ENCODE results near the gene MROH9.

Gene MROH9

GRCh38 chr1:171110621-171111326 is 175.4 kb downstream of the MROH9 start:
- DNase-seq (ENCODE audit: low read depth), result no peak
- no peak overlapping the region for H3K4me3 ChIP-seq (ENCODE audit: low read length)
- TF ChIP-seq, protein P1, sequence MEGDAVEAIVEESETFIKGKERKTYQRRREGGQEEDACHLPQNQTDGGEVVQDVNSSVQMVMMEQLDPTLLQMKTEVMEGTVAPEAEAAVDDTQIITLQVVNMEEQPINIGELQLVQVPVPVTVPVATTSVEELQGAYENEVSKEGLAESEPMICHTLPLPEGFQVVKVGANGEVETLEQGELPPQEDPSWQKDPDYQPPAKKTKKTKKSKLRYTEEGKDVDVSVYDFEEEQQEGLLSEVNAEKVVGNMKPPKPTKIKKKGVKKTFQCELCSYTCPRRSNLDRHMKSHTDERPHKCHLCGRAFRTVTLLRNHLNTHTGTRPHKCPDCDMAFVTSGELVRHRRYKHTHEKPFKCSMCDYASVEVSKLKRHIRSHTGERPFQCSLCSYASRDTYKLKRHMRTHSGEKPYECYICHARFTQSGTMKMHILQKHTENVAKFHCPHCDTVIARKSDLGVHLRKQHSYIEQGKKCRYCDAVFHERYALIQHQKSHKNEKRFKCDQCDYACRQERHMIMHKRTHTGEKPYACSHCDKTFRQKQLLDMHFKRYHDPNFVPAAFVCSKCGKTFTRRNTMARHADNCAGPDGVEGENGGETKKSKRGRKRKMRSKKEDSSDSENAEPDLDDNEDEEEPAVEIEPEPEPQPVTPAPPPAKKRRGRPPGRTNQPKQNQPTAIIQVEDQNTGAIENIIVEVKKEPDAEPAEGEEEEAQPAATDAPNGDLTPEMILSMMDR (IDR thresholded peaks at IDR 0.05; ENCODE audit: insufficient read depth, low read depth, low read length, missing control alignments), result no peak

GRCh38 chr1:171112119-171112518 is 176.8 kb downstream of the MROH9 start:
- TF ChIP-seq, protein P1 (IDR thresholded peaks at IDR 0.05; ENCODE audit: insufficient read depth, low read depth, low read length, missing control alignments), result no peak
- no peak for DNase-seq (ENCODE audit: low read depth)
- no peak overlapping the region for H3K4me3 ChIP-seq (ENCODE audit: low read length)

- TF ChIP-seq, protein P1 (IDR thresholded peaks at IDR 0.05; ENCODE audit: insufficient read depth, low read depth, low read length, missing control alignments), result no peak
- no peak for DNase-seq (ENCODE audit: low read depth)
- H3K4me3 ChIP-seq (ENCODE audit: low read length), result no peak overlapping the region
These were observed 178.0 kb downstream of the MROH9 start for GRCh38 chr1:171113382-171113781.
